WERI-Rb-1 (cell line): ENCODE results near the gene ABCB9.

Experiments
- DNase-seq: peaks from one replicate; pipeline ENCODE4 v3.0.0-alpha.2; 2020
- H3K27ac ChIP-seq: fragments of 250-450 bp; sonication (Bioruptor Pico); 2 replicates; pipeline ENCODE4 v1.5.1; 2020; ENCODE audit warnings: mild to moderate bottlenecking, moderate library complexity
- H3K27me3 ChIP-seq: fragments of 250-450 bp; sonication (Bioruptor Pico); 2 replicates; pipeline ENCODE4 v1.5.1; 2021; ENCODE audit warnings: mild to moderate bottlenecking, low read depth, moderate library complexity; ENCODE audit not compliant: insufficient read depth, severe bottlenecking
- H3K36me3 ChIP-seq: fragments of 250-450 bp; sonication (Bioruptor Pico); 2 replicates; pipeline ENCODE4 v1.5.1; 2020; ENCODE audit warnings: mild to moderate bottlenecking, moderate library complexity
- H3K4me3 ChIP-seq: 2 replicates; pipeline ENCODE4 v1.5.1; 2011; ENCODE audit warnings: low read depth, mild to moderate bottlenecking, control low read depth, low read length
- H3K9me3 ChIP-seq: fragments of 250-450 bp; sonication (Bioruptor Pico); 2 replicates; pipeline ENCODE4 v1.5.1; 2021; ENCODE audit warnings: mild to moderate bottlenecking, moderate library complexity; ENCODE audit not compliant: severe bottlenecking
- CTCF ChIP-seq: IDR thresholded peaks from 2 replicates; pipeline ENCODE4 v1.5.1; 2011; ENCODE audit warnings: low read depth, mild to moderate bottlenecking, control low read depth, inconsistent platforms, low read length

Gene ABCB9

GRCh38 chr12:122988612-122989212 lies 22.4 kb upstream of the ABCB9 start:
- peaks cover 5% of the 10 kb centered on the region; the same call in 1 of the 2 replicates for H3K36me3 ChIP-seq
- DNase-seq: no peak
- TF ChIP-seq CTCF: no peak

GRCh38 chr12:122988036-122988435 lies 21.8 kb upstream of the ABCB9 start:
- H3K9me3 ChIP-seq: no peaks in the 10 kb centered on the region
- no peak overlapping the region for H3K4me3 ChIP-seq
- no peaks in the 10 kb centered on the region for H3K27me3 ChIP-seq
- H3K36me3 ChIP-seq: peaks cover 7% of the 10 kb centered on the region
- no peak for TF ChIP-seq CTCF
- DNase-seq: no peak
- no peak overlapping the region for H3K27ac ChIP-seq

More at GRCh38 chr12:122988612-122989212, 22.4 kb upstream of the ABCB9 start:
- Histone ChIP-seq H3K4me3 (no peak overlapping the region), H3K27ac (no peak overlapping the region), H3K9me3 (no peaks in the 10 kb centered on the region), H3K27me3 (no peaks in the 10 kb centered on the region)

- Histone ChIP-seq H3K27me3 (no peaks in the 10 kb centered on the region), H3K9me3 (no peaks in the 10 kb centered on the region), H3K27ac (no peak overlapping the region), H3K36me3 (peaks cover 14% of the 10 kb centered on the region), H3K4me3 (no peak overlapping the region)
- DNase-seq: no peak
- TF ChIP-seq CTCF: no peak
These were observed 21.1 kb upstream of the ABCB9 start for GRCh38 chr12:122987086-122987951.

GRCh38 chr12:122986258-122986871 lies 20.1 kb upstream of the ABCB9 start:
- no peak overlapping the region for H3K27ac ChIP-seq
- DNase-seq: no peak

More at GRCh38 chr12:122986258-122986871, 20.1 kb upstream of the ABCB9 start:
- Histone ChIP-seq H3K4me3 (no peak overlapping the region), H3K9me3 (no peaks in the 10 kb centered on the region), H3K27me3 (no peaks in the 10 kb centered on the region), H3K36me3 (peaks cover 23% of the 10 kb centered on the region)
- TF ChIP-seq CTCF: no peak
